Right renal pelvis (tissue), 4 donors: ENCODE measurements around the gene CRYBG2. TPM values are rescaled to one million over a fixed set of nuclear protein-coding genes. Genes with fewer than 3 reads are reported as not detected.

Experiments used
- DNase-seq, 4 donors: peaks; one replicate each; pipeline ENCODE4 v3.0.0-alpha.2; 2013; ENCODE audit warnings: low read depth in 4 of 4, low spot score in 3 of 4, missing footprints in 1 of 4
- polyA plus RNA-seq, 4 donors: library from polyadenylated mRNA; unstranded; fragments of 120-200 nt; gene quantifications; one replicate each; pipeline ENCODE4 v1.2.1, GENCODE V29; 2013; ENCODE audit not compliant: insufficient read length in 4 of 4

CRYBG2 gene
- polyA plus RNA-seq, 4 donors: 0.31 to 1.6 (median 0.83) TPM

GRCh38 chr1:26282401-26282918 lies 71.5 kb downstream of the CRYBG2 start:
- no peak for DNase-seq

- peak in 1 of 4 donors; percentile 56 for DNase-seq
These were observed 72.0 kb downstream of the CRYBG2 start for GRCh38 chr1:26281971-26282370.

GRCh38 chr1:26281091-26281958 lies 72.6 kb downstream of the CRYBG2 start:
- DNase-seq: no peak

- no peak for DNase-seq
These were observed 73.4 kb downstream of the CRYBG2 start for GRCh38 chr1:26280333-26281042.

- peak; percentile 64 to 68 (median 67) for DNase-seq
These were observed 74.2 kb downstream of the CRYBG2 start, which contains the start of gene SH3BGRL3 for GRCh38 chr1:26279456-26280332. TSS of gene SH3BGRL3 (plus strand) at chr1:26280086. CDS start at chr1:26280156, 70 bp downstream.

GRCh38 chr1:26278724-26279455 lies 75.0 kb downstream of the CRYBG2 start:
- no peak for DNase-seq

- DNase-seq: no peak
These were observed 75.6 kb downstream of the CRYBG2 start for GRCh38 chr1:26278303-26278702.

GRCh38 chr1:26277719-26278118 lies 76.2 kb downstream of the CRYBG2 start:
- DNase-seq: no peak

GRCh38 chr1:26277261-26277661 lies 76.7 kb downstream of the CRYBG2 start:
- no peak for DNase-seq

GRCh38 chr1:26276432-26276838 lies 77.5 kb downstream of the CRYBG2 start:
- no peak for DNase-seq

- DNase-seq: peak; percentile 53 to 68 (median 64)
These were observed 78.1 kb downstream of the CRYBG2 start for GRCh38 chr1:26275580-26276431.

- DNase-seq: no peak
These were observed 79.0 kb downstream of the CRYBG2 start for GRCh38 chr1:26274801-26275425.

Other genes with a start within 250 kb of the CRYBG2 start
- 10 to 100 TPM; 17.9 to 23.1 (median 22.2) TPM for gene PDIK1L, start 242.3 kb downstream of the CRYBG2 start, polyA plus RNA-seq
- gene FAM110D, start 195.1 kb downstream of the CRYBG2 start, polyA plus RNA-seq: 1 to 10 TPM; 1.2 to 1.7 (median 1.3) TPM
- gene C1orf232, start 185.2 kb downstream of the CRYBG2 start, polyA plus RNA-seq: under 1 TPM in 1 of 4 donors, not detected in 3; 0.17 TPM
- gene ZNF593, start 184.2 kb downstream of the CRYBG2 start, polyA plus RNA-seq: 10 to 100 TPM; 11.4 to 29.1 (median 14.6) TPM
- 1 to 10 TPM in 2 of 4 donors, under 1 TPM in 2; 0.61 to 1.3 (median 1.1) TPM for gene ZNF593OS, start 182.3 kb downstream of the CRYBG2 start, polyA plus RNA-seq
- gene CNKSR1, start 176.6 kb downstream of the CRYBG2 start, polyA plus RNA-seq: 10 to 100 TPM; 10.7 to 16.2 (median 14.0) TPM
- gene CATSPER4, start 163.5 kb downstream of the CRYBG2 start, polyA plus RNA-seq: under 1 TPM in 1 of 4 donors, not detected in 3; 0.08 TPM
- gene CEP85, start 119.9 kb downstream of the CRYBG2 start, polyA plus RNA-seq: 10 to 100 TPM; 13.4 to 17.1 (median 15.9) TPM
- gene SH3BGRL3, start 74.0 kb downstream of the CRYBG2 start, polyA plus RNA-seq: 100 to 1,000 TPM in 3 of 4 donors, 10 to 100 TPM in 1; 99.2 to 120 (median 108) TPM
- gene UBXN11, start 47.5 kb downstream of the CRYBG2 start, polyA plus RNA-seq: 10 to 100 TPM; 36.2 to 48.0 (median 38.8) TPM
- 1 to 10 TPM; 1.7 to 8.7 (median 4.8) TPM for gene CD52, start 36.2 kb downstream of the CRYBG2 start, polyA plus RNA-seq
- gene ZNF683, start 18.6 kb upstream of the CRYBG2 start, polyA plus RNA-seq: under 1 TPM in 1 of 4 donors, not detected in 3; 0.06 TPM
- gene LIN28A, start 56.7 kb upstream of the CRYBG2 start, polyA plus RNA-seq: under 1 TPM; 0.04 to 0.09 (median 0.06) TPM
- gene DHDDS, start 78.2 kb upstream of the CRYBG2 start, polyA plus RNA-seq: 10 to 100 TPM; 30.5 to 34.3 (median 33.2) TPM
- 1,000 to 10,000 TPM; 1,113 to 1,261 (median 1,185) TPM for gene HMGN2, start 118.3 kb upstream of the CRYBG2 start, polyA plus RNA-seq
- 10 to 100 TPM; 20.2 to 24.2 (median 21.1) TPM for gene RPS6KA1, start 175.6 kb upstream of the CRYBG2 start, polyA plus RNA-seq